OCI-LY1 (cell line): Measurements from ENCODE around the gene SEPHS1.
A peak's percentile ranks its signal among the peaks of the same experiment; 100 is the strongest.

Experiments used
- H2AFZ ChIP-seq: fragments of 200-600 bp; sonication (generic), shearing (Covaris generic); 2 replicates; pipeline ENCODE4 v1.6.0; 2014; ENCODE audit warnings: antibody characterized with exemption, mild to moderate bottlenecking, low read length
- H3F3A ChIP-seq: fragments of 200-600 bp; sonication (generic), shearing (Covaris generic); 2 replicates; pipeline ENCODE4 v1.6.0; 2014; ENCODE audit warnings: mild to moderate bottlenecking, antibody characterized with exemption, low read length, moderate library complexity; ENCODE audit not compliant: insufficient read depth
- H3K27ac ChIP-seq: fragments of 200-600 bp; sonication (generic); 2 replicates; pipeline ENCODE4 v1.5.1; 2014; ENCODE audit warnings: low read length, mixed run types, mild to moderate bottlenecking, low read depth; ENCODE audit not compliant: poor library complexity, severe bottlenecking
- H3K27me3 ChIP-seq: fragments of 200-600 bp; sonication (generic); 2 replicates; pipeline ENCODE4 v1.6.0; 2014; ENCODE audit warnings: antibody characterized with exemption, mild to moderate bottlenecking, low read length, moderate library complexity; ENCODE audit not compliant: insufficient read depth
- H3K36me3 ChIP-seq: fragments of 200-600 bp; sonication (generic); 2 replicates; pipeline ENCODE4 v1.6.1; 2014; ENCODE audit warnings: mild to moderate bottlenecking, antibody characterized with exemption, low read length, moderate library complexity, mixed read lengths; ENCODE audit not compliant: insufficient read depth
- H3K4me1 ChIP-seq: fragments of 200-600 bp; sonication (generic); 2 replicates; pipeline ENCODE4 v1.5.1; 2014; ENCODE audit warnings: mild to moderate bottlenecking, low read length, moderate library complexity; ENCODE audit not compliant: insufficient read depth, severe bottlenecking
- H3K4me2 ChIP-seq: fragments of 200-600 bp; sonication (generic), shearing (Covaris generic); 2 replicates; pipeline ENCODE4 v1.6.1; 2014; ENCODE audit warnings: low read length
- H3K4me3 ChIP-seq: fragments of 200-600 bp; sonication (generic); 2 replicates; pipeline ENCODE4 v1.5.1; 2014; ENCODE audit warnings: low read length, low read depth, mild to moderate bottlenecking, mixed read lengths; ENCODE audit not compliant: poor library complexity, severe bottlenecking
- H3K79me2 ChIP-seq: fragments of 200-600 bp; shearing (Covaris generic); 2 replicates; pipeline ENCODE4 v1.6.1; 2016; ENCODE audit warnings: mixed run types, low read length, mixed read lengths; ENCODE audit not compliant: insufficient read depth
- H3K9ac ChIP-seq: fragments of 200-600 bp; sonication (generic), shearing (Covaris generic); 2 replicates; pipeline ENCODE4 v1.6.1; 2014; ENCODE audit warnings: mild to moderate bottlenecking, low read length, mixed read lengths
- H3K9me2 ChIP-seq: fragments of 200-600 bp; sonication (generic), shearing (Covaris generic); 2 replicates; pipeline ENCODE4 v1.6.1; 2014; ENCODE audit warnings: low read depth, mild to moderate bottlenecking, low read length, mixed read lengths
- H3K9me3 ChIP-seq: fragments of 200-600 bp; shearing (Covaris generic); 2 replicates; pipeline ENCODE4 v1.6.1; 2014; ENCODE audit warnings: low read length, mixed read lengths
- H4K20me1 ChIP-seq: fragments of 200-600 bp; sonication (generic), shearing (Covaris generic); 2 replicates; pipeline ENCODE4 v1.6.0; 2016; ENCODE audit warnings: mild to moderate bottlenecking, low read length; ENCODE audit not compliant: insufficient read depth
- CTCF ChIP-seq: fragments of 200-600 bp; sonication (generic), shearing (Covaris generic); IDR thresholded peaks from 2 replicates; pipeline ENCODE4 v1.5.1; 2017; ENCODE audit warnings: mild to moderate bottlenecking, antibody characterized with exemption, low read length, moderate library complexity, mixed read lengths
- EZH2 ChIP-seq: fragments of 200-600 bp; sonication (generic), shearing (Covaris generic); IDR thresholded peaks from 2 replicates; pipeline ENCODE4 v1.8.0; 2017; ENCODE audit warnings: borderline replicate concordance, mixed run types, mild to moderate bottlenecking, antibody characterized with exemption, low read length, moderate library complexity, mixed read lengths

Gene SEPHS1

GRCh38 chr10:13272164-13272571, 75.9 kb downstream of the SEPHS1 start:
- Histone ChIP-seq H3K9me2 (no peaks in the 10 kb centered on the region), H3K4me2 (peak overlapping the region; percentile 58), H3K9ac (peak overlapping the region; percentile 23; the same call in 1 of the 2 replicates), H3K27ac (peak overlapping the region; percentile 86), H3K36me3 (no peaks in the 10 kb centered on the region), H3K4me3 (peak overlapping the region; percentile 40), H2AFZ (no peak overlapping the region), H3F3A (no peaks in the 10 kb centered on the region), H3K79me2 (no peaks in the 10 kb centered on the region), H3K4me1 (peaks cover 21% of the 10 kb centered on the region), H3K9me3 (no peaks in the 10 kb centered on the region), H3K27me3 (no peaks in the 10 kb centered on the region), H4K20me1 (no peaks in the 10 kb centered on the region)
- TF ChIP-seq EZH2 (no peak), CTCF (no peak)

DNA sequence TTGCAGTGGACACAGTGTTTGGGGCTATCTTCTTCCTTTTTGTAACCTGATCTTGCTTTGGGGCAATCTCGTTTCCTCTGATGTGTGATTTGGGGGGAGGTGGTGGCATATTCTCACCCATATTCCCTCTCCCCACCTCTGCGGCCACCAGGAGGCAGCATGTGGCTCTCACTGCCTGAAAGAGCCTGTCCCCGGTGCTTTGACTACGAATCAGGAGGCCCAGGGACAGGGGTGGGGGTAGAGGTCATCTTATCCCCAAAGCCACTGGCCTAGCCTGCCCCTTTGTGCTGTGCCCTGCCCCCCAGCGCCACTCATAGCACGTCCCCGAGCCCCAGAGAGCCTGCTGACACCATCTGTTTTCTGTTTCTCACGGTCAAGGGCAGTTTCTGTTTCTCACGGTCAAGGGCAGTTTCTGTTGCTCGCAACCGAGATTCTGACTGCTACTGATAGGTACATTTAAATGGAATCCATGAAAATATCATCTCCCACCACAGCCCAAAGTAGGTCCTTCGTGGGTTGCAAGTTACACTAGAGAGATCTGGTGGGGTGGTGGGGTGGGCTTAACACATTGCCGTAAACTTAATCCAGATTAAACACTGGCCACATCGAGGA, 76.4 kb downstream of the SEPHS1 start:
- peak; percentile 83 for TF ChIP-seq CTCF
- no peak for TF ChIP-seq EZH2
- Histone ChIP-seq H3K9me3 (no peaks in the 10 kb centered on the region), H3K79me2 (no peaks in the 10 kb centered on the region), H3F3A (no peaks in the 10 kb centered on the region), H3K4me1 (peaks cover 21% of the 10 kb centered on the region), H4K20me1 (no peaks in the 10 kb centered on the region), H3K27me3 (no peaks in the 10 kb centered on the region), H3K9ac (peak overlapping the region; percentile 23; the same call in 1 of the 2 replicates), H3K27ac (peak overlapping the region; percentile 86), H3K4me3 (peak overlapping the region; percentile 40), H2AFZ (no peak overlapping the region), H3K9me2 (no peaks in the 10 kb centered on the region), H3K4me2 (peak overlapping the region; percentile 58), H3K36me3 (no peaks in the 10 kb centered on the region)

DNA sequence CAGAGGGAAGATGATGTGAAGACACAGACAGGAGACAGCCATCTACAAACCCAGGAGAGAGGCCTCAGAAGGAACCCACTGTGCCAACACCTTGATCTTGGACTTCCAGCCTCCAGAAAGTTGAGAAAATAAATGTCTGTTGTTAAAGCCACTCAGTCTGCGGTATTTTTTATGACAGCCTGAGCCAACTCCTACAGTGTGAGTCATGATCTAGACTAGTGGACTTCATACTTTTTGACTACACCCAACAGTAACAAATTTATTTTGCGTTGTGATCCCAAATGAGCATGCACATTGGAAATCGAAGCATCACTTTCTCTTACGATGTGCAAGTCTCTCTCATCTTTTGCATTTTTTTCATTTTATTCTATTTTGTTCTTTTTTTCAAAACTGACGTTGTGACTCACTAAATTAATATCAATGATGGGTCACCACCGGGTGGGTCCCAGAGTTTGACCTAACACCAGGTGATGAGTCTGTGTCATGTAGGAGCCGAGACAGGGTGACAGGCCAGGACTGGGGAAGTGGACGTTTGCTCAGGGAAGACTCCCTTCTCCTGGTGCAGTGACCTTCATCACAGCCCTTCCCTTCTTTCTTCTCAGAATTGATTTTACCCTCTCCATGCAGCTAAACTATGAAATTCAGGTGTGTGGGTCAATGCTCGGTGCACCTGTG, 77.1 kb downstream of the SEPHS1 start:
- Histone ChIP-seq H3K36me3 (no peaks in the 10 kb centered on the region), H3K9me2 (no peaks in the 10 kb centered on the region), H3K79me2 (no peaks in the 10 kb centered on the region), H3K4me3 (no peak overlapping the region), H3K9me3 (no peaks in the 10 kb centered on the region), H3K27ac (peak overlapping the region; percentile 86), H3K4me2 (peak overlapping the region; percentile 58; the same call in 1 of the 2 replicates), H4K20me1 (no peaks in the 10 kb centered on the region), H3K9ac (no peak overlapping the region), H3F3A (no peaks in the 10 kb centered on the region), H3K27me3 (no peaks in the 10 kb centered on the region), H3K4me1 (peaks cover 21% of the 10 kb centered on the region), H2AFZ (no peak overlapping the region)
- TF ChIP-seq EZH2 = no peak
- TF ChIP-seq CTCF = no peak
